NOMO-1 treated with DMSO at 0.1 percent for 48 hours (cell line): ENCODE data around the gene SRPRA.
"Not testable (repeated sequence)": the region's sequence is repeated elsewhere in the genome, so short reads cannot be mapped to it uniquely, and the experiment has no call there.

Source experiments
- DNase-seq: peaks from one replicate; lab custom pipeline; 2025; ENCODE audit not compliant: unreplicated experiment; lab: John Stamatoyannopoulos, UW

SRPRA gene, protein sequence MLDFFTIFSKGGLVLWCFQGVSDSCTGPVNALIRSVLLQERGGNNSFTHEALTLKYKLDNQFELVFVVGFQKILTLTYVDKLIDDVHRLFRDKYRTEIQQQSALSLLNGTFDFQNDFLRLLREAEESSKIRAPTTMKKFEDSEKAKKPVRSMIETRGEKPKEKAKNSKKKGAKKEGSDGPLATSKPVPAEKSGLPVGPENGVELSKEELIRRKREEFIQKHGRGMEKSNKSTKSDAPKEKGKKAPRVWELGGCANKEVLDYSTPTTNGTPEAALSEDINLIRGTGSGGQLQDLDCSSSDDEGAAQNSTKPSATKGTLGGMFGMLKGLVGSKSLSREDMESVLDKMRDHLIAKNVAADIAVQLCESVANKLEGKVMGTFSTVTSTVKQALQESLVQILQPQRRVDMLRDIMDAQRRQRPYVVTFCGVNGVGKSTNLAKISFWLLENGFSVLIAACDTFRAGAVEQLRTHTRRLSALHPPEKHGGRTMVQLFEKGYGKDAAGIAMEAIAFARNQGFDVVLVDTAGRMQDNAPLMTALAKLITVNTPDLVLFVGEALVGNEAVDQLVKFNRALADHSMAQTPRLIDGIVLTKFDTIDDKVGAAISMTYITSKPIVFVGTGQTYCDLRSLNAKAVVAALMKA

DNA sequence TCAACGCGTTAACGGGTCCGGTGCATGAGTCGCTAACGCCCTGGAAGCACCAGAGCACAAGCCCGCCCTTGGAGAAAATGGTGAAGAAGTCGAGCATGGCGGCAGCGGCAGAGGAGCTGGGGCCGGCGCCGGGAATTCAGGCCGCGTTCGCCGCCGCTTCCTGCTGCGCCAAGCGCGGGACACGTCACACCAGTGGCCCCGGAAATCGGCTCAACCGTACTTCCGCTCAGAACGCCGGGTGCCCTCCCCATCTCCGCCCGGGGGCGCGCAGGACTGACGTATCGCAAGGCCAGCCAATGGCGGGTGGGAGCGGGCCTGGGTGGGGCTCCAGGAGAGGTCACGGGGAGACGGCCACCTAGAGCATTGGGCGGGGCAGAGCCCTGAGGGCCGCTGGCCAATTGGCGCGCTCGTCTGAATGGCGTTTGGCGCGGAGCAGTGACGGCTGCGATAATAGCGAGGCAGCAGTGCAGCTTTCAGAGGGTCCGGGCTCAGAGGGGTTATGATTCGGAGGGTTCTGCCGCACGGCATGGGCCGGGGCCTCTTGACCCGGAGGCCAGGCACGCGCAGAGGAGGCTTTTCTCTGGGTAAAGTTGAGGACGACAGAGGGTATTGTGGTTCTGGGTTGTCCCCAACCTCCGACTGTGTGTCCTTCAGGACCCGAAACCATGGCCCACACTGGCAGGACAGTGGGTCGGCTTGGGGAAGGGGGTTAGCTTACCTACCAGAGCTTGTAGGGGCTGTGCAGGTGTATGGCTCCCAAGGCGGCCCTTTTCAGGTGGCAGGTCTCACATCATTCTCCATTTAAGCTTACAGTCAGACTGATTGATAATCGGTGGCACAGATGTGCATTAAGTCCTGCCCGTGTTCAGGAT lies at the start of gene SRPRA, which contains the start of gene FOXRED1:
SRPRA (minus strand) TSS at position 188 of the 872 bp plus-strand sequence; CDS start at position 97, 91 bp downstream.
FOXRED1 (plus strand) TSS at position 447 of the 872 bp plus-strand sequence; CDS start at position 500, 53 bp downstream.
- DNase-seq: peak; percentile 98

DNA sequence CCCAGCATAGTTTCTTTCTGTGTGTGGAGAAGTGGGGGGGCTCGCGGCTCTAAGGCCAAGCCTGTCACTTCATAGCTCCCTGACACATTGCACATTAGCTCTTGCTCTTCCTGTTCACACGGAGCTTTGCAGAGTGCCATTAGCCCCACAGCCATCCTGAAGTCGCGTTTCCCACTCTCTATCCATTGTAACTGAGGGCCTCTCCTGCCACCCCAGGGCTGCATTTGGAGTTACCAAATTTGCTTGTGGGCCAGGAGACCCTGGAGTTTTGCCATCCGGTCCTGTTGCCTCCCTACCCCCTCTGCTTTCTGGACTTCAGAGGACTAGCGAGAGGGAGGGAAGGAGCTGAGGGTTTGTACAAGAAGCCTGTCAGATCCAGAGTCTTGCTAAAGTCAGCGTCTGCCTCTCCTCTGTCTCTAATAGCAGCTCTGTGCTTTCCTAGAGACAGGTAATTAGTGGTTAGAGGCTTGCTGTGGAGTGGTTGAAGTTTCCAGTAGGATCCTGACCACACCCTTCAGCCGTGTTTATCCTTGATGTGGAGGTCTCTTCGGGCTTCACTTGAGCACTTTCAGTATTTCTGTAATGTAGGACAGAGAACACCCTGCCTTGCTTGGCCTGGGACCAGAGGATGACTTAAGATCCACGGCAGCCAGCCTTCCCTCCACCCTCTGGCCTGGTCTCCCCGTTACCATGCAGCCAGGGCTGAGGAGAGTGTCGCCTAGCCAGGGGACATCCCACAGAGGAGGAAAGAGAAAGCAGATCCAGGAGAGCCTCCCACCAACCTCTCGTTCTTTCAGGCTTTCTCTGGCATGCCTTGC lies 49.3 kb upstream of the SRPRA start:
- DNase-seq: peak; percentile 20

DNA sequence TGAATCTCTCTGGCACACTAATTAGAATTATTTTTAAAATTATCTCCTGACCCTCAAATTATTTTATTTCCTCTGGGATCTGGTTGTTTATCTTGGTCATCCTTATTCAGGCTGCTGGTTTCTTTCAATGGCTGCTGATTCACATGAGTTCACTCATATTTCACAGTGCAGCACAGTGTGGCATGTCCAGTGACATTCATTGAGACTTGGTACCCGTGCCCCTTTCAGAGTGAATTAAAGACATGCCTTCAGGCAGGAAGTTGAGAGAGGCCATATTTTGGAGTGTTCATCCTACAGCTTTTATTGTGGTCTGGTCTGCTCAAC lies 48.7 kb upstream of the SRPRA start:
- no peak for DNase-seq

DNA sequence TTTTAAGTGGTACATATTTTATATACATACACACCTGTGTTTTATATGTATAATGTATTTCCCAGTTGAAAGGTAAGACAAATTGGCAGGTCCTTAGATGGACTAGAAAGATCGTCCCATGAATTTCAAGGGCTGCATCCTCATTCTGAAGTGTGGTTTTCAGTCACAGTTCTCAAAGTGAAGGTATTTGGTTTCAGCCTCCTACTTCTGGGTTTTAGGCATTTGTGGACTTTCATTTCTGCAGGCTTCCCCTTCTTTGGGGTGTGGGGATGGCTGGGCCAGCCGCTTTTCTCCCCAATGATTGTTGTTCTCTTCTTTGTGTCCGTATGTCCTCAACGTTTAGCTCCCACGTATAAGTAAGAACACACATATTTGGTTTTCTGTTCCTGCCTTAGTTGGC lies 45.1 kb upstream of the SRPRA start:
- peak; percentile 27 for DNase-seq

DNA sequence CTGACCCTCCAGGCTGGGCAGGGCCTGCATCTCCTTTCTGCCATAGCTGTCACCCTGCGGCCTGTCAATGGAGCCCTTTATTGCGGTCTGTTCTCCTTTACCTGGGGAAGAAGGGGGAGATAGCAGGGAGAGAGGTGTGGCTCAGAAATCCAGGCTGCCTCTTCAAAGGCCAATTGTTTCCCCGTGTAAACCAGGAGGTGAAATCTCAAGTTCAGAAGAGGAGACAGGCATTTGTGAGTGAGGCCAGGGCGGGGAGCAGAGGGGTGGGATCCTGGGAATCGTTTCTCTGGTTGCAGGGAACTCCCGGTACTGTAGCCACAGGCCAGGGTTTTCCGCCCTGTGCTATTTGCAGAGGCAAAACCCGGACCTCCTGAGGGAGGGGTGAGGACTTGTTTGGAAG lies 44.3 kb upstream of the SRPRA start:
- no peak for DNase-seq

DNA sequence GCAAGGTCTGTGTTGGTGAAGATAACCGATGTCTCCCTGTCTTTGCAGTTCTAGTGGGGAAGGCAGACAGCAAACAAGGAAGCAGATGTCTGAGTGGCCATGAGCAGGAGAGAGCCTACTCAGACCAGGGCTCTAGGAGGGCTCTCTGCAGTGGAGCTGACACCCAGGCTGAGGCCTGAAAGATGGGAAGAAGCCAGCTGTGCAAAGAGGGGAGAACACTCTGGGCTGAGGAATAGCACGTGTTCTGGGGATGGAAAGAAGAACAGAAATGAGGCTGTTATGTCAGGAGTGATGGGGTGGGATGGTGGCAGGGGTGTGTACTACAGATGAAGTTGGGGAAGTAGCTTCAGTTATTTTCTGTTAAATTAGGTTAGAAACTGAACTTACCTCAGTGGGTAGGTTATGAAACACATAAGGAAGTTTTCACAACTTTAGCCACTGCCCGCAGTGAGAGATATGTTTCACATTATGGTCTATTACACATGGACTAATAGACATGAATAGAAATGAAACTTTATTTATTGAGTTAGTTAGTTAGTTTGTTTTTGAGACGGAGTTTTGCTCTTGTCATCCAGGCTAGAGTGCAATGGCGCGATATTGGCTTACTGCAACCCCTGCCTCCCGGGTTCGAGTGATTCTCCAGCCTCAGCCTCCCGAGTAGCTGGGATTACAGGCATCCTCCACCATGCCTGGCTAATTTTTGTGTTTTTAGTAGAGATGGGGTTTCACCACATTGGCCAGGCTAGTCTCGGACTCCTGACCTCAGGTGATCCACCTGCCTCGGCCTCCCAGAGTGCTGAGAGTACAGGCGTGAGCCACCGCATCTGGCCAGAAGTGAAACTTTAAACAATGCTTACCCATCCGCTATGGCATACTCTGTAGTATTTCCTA lies 43.0 kb upstream of the SRPRA start:
- DNase-seq: peak; percentile 96

DNA sequence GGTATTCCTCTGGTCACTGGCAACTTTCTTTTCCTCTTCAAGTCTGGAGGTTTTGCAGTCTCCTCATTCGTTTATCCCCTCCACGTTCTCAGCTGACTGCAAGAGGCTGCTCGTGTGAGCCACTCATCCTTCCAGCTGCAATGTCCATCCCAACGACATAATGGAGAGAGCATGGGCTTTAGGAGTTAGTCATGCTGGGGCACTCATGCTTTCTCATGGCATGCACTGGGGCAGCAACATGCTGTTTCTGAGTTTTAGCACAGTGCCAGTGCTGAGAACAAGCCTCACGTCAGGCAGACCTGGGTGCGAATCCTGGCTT lies 42.3 kb upstream of the SRPRA start:
- DNase-seq: no peak

DNA sequence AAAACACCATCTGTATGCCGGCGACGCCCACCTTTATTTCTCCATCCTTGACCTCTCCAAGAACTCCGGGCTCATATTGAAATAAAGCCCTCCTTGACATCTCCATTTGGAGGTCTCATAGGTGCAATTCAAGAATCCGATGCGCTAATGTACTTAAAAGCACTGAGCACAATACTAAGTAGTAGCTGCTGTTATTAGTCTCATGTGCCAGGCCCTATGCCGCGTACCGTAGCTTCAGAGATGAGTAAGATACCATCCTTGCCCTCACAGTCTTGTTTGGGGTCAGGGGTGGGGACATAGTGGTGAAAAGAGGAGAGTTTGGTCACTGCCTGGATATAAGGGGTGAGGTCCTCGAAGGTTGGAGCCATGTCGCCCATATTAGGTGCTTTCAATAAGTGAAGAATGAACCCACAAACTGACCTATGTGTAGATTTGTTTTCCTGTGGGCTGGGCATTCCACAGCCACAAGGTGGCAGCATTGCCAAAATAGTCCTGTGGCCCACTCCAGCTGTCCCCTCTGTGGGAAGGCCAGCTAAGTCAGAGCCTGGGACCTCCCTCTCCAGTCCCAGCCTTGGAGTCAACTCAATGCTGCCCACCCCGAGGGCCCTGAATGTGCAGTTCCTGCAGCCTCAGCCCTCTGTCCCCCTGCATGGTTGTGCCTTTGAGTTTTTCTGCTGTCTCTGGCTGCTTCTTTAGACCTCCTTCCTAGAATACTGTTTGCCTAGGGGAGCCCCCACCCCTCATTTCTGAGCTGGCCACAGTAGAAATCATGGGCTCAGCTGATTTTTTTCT lies 41.7 kb upstream of the SRPRA start:
- DNase-seq: peak; percentile 61

DNA sequence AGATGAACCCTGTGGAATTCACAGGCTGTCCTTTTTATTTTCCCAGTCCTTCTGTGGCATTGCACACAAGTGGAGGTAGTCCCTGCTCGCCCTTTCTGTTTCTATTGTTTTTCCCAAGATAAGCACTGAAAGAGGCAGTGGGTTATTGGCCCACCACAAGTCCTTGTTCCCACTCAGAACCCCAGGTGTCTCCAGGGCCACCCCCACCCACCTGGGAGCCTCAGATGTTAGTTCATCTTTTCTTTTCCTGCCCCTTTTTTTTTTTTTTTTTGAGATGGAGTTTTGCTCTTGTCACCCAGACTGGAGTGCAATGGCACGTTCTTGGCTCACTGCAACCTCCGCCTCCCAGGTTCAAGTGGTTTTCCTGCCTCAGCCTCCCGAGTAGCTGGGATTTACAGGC lies 40.1 kb upstream of the SRPRA start:
- not testable (repeated sequence) for DNase-seq

DNA sequence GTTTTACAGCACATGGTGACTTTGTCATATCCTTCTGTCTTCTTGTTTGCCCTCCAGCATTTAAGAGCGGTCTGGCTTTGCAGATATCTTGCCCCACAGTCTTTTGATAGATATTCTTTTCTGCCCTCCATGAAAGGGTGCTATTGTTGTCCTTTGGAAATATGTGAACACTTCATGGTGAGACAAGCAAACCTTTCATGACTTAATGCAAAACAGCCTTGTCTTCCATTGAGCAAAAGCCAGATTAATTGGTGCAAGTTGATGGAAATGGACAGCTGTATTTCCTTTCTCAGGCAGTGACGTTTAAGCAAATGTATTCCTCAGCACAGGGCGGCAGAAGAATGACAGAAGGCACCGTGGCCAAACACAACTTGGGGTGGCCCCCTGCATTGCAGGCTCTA lies 39.6 kb upstream of the SRPRA start:
- no peak for DNase-seq

DNA sequence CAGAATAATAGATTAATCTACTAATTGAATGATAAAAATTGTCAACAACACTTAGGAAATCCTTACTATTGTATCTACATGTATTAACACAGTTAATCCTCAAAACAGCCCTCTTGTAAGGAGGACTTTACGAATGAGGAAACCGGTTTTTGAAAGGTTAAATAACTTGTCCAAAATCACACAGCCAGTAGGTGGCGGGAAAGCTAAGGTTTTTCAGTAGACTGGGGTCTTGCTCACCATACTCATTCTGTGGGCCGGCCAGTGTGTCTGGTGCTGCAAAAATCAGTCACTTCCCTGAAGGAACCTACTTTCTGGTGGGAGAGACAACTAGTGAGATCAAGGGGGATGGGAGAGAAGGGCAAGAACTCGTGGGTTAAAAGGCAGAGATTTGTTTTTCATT lies 39.0 kb upstream of the SRPRA start:
- peak; percentile 68 for DNase-seq

DNA sequence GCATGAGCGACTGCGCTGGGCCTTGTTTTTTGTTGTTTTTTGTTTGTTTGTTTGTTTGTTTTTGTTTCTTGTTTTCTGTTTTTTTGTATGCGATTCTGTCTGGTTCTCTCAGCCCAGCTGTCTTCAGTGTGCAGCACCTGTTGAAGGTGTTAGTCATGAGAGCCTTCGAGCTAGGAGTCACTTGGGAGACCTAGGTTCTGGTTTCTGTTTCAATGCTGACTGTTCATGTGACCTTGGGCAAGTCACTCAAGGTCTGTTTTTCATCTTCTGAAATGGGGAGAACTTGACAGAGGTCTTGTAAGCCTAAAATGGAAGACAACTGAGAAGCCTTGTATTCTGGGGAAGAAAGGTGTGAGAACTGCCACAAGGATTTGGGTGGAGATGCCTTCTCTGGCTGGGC lies 37.0 kb upstream of the SRPRA start:
- no peak for DNase-seq

DNA sequence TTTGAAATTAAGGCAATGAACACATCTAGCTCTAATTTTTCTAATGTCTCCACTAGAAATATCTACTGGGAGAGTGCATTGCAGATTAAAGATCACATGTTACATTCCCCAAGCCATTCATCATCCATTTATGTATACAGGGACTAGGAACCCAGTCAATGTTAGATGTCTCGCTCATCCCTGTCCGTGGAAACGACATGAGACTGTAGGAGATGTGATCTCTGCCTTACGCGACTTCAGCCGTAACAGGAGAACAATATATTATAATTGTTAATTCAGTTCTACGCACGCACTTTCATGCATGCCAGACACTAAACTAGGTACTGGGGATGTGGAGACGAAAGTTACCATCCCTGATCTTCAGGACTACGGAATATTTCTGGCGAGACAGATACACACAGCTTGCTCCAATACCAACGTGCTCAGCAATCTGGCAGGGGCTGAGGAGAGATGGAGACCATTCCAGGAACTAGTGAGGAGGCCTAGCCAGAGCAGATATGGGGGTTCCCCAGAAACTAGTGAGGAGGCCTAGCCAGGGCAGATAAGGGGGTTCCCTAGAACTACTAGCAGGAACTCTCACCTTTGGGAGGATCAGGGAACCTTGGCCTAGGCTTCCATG lies 35.9 kb upstream of the SRPRA start:
- DNase-seq: no peak

DNA sequence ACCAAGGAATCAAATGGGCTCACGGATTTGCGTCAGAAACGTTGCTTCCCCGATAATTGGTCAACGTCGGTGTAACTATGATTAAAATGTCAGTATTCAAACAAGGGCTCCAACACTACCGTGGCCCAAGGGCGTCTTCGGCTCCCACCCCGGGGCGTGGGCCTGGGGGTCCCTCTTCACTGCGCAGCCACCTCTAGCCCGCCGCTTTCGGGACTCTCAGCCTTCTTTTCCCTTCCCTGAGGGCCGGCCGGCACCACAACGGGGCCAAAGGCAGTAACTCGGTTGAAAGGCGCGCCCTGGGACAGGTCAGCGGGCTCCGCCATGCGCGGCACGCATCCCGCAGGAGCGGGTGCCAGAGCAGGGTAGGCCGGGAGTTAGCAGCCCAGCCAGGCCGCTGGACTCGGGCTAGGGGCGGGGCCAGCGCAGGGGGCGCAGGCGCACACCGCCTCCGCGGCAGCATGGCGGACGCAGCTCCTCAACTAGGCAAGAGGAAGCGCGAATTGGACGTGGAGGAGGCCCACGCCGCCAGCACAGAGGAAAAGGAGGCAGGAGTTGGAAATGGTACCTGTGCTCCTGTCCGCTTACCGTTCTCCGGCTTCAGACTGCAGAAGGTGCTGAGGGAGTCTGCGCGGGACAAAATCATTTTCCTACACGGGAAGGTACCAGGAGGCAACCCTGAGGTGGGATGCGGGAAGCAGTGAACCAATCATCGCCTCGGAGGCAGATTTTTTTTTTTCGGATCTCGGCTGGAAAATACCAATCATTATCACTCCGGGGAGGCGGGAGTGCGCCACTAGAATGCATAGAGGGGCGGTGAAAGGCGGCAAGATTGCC lies 35.1 kb upstream of the SRPRA start, which contains the start of gene DCPS:
DCPS (plus strand) TSS at position 438 of the 834 bp plus-strand sequence; CDS start at position 459, 21 bp downstream.
- peak; percentile 82 for DNase-seq

DNA sequence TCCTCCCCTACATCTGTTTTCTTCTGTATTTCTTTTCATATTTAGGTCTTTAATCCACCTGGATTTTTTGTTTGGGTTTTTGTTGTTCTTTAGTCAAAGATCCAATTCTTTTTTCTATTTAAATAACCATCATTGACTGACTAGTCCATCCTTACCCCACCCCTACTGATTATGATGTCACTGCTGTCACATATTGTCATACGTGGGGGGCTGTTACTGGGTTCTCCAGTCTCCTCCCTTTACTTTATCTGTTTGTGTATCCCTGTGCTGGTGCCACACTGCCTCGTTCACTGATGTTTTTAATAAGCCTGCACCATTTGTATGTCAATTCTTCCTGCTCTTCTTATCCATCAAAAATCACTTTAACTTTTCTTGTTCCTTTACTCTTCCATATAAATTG lies 28.3 kb upstream of the SRPRA start:
- no peak for DNase-seq

DNA sequence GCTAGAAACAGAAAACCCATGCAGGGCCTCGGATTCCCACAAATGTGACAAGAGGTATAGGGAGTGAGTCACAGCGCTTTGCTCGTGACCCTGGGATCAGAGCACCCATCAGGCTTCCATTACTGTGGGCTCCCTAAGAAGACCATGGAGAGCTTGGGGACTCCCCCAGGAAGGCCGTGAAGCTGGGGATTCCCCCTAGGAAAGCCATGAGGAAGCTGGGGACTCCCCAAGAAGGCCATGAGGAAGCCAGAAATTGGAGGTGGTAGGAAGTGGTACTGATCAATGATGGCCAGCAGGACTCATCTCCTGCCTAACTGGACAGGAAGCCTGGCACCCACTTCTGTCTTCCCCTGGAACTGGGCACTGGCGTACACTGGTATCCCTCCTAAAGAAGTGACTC lies 25.0 kb upstream of the SRPRA start:
- DNase-seq: no peak

DNA sequence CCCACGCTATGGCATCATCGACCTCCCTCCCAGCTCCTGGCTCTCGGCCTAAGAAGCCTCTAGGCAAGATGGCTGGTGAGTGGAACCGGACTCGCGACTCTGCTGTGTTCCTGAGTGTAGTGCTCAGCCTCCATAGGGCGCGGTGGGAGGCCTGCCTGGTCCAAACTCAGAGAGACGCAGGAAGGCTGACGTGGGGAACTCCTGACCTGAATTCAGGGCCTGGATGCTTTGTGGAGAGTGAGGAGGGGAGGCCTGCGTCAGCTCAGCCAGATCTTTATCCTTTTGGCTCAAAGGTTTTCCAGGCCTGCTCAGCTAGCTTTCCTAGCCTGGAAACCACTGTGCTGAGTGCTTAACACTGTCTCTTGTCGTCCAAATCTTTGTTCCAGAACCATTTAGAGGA lies 22.2 kb upstream of the SRPRA start:
- no peak for DNase-seq

DNA sequence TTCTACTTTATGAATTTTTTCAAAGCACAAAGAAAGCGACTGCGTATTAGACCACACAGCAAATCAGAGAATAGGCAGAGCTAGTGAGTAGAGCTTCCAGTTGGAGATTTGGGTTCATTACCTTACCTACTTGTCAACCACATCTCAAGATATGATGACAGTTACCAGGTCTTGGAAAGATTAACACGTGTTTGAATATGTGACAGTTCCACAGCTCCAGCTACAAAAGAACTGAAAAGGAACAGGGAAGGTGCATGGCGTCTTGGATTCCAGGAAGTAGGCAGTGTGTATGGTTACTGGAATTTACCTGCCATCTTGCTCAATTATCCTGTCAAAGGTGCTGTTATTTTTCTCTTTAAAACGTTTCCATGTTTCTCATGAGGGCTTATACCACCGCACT lies 19.5 kb upstream of the SRPRA start:
- DNase-seq: no peak
